Stimulated activated CD4-positive, alpha-beta T cell treated with anti-CD3 and anti-CD28 coated beads, Interleukin-12 subunit alpha, Interleukin-12 subunit beta, amount 100 ng/mL, for 24 hours (primary cell): ENCODE data around the gene MYLIP.

Experiments used
- DNase-seq, 2 experiments: peaks; one replicate each; pipeline ENCODE4 v3.0.0-alpha.2; 2020; ENCODE audit warnings: low read depth in 2 of 2

Gene MYLIP

DNA sequence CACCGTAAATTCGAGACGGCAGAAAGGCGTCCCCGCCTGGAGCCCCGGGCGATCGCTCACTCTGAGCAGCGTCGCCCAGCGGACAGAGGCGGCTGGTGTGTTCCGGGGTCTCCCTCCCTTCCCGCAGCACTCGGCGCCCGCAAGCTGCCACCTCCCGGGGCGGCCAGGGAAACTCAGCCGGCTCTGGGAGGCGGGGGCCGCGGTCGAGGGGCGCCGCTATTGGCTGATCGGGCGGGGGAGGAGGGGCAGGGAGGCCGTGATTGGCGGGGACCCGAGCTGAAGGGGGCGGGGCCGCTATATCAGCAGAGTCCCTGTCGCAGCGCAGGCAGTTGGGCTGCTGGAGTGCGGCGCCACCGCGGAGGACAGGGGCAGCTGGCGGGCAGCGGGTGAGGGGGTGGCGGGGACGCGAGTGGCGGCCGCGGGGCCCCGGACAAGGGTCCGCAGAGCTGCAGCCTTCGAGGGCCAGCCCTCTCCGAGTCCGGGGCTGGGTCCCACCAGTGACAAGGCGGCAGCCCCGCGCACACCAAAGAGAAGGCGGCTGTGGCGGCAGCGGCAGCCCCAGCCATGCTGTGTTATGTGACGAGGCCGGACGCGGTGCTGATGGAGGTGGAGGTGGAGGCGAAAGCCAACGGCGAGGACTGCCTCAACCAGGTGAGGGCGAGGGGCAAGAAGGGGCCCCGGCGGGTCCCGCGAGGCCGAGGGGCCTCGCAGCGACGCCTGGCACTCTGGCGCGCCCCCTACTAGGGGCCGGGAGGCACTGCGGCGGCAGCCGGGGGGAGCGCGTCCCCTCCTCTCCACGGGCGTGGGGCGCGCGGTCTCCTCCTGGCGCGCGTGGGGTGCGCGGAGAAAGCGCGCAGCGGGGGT is at the start of gene MYLIP:
MYLIP (plus strand) TSS at position 328 of the 864 bp plus-strand sequence; CDS start at position 565, 237 bp downstream.
- DNase-seq, result peak; percentile 95 to 96

DNA sequence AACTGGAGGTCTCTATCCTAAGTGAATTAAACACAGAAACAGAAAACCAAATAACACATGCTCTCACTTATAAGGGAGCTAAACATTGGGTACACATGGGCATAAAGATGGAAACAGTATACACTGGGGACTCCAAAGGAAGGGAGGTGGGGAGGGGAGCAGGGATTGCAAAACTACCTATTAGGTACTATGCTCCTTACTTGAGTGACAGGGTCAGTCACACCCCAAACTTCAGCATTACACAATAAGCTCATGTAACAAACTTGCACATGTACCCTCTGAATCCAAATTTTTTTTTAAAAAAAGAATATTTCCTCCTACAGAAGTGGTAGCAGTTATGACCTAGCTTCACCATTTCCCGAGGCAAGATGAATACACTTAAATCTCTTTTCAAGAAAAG is 49.5 kb upstream of the MYLIP start:
- no peak for DNase-seq

DNA sequence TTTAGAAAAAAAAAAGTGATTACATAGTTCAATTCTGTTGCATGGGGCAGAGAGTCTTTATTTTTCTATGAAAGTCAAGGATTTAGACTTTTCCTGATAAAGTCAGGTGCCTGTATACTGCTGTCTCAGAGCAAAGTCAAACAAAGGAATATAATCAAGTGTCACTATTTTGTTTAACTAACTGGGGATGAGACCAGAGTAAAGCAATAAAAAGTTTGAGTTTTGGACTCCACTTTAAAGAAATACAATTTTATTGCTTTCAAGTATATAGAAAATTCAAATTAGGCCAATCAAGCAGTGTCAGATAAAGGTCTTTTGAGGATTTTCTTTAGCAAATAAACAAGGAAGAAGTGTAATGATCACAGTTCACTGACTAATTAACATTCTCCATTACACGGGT is 48.7 kb upstream of the MYLIP start:
- DNase-seq, result no peak

DNA sequence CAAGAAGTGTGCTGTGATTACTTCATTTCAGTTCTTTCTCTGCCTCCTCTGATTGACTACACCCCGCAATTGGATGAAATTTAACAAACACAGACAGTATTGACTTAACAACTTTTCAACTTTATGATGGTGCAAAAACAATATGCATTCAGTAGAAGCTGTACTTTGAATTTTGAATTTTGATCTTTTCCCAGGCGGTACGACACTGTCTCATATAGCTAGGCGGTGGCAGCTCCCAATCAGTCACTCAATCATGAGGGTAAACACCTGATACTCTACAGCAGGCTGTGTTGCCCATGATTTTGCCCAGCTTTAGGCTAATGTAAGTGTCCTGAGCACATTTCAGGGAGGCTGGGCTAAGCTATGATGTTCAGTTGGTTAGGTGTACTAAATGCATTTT is 47.6 kb upstream of the MYLIP start:
- no peak for DNase-seq

DNA sequence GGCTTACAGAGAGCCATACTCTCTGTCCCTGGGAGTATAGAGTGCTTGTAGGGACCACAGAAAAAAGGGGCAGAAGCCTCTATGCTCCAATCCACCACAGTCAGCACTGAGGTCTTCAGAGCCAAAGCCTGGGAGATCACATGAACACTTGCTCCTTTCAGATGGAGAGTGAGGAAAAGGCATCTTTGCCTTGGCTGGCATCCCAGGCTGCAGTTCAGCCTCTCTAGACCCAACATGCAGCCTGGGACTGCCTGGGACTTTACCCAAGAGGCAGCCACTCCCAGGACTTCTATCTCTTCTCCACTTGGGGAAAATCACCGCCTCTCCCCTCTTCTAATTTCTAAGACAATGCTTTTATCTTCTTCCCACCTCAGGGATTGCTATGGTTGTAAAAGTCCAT is 46.5 kb upstream of the MYLIP start:
- no peak for DNase-seq

DNA sequence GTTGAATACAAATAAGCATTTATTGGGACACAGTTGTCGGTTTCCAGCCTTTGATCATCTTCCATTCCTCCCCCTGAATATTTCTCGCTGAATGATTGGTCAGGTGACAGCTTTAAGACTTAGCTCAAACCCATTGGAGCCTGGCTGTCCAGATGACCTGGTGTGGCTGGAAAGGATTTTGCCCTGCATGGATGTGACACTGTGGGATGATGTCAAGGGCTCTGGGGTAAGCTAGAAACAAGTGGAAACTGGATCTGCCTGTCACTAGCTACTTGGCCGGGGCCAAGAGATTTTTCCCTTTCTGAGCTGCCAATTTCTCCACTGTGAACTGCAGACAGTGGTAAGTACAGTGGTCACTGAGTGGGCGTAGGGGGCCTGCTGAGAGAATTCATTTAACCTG is 41.9 kb upstream of the MYLIP start:
- no peak for DNase-seq

DNA sequence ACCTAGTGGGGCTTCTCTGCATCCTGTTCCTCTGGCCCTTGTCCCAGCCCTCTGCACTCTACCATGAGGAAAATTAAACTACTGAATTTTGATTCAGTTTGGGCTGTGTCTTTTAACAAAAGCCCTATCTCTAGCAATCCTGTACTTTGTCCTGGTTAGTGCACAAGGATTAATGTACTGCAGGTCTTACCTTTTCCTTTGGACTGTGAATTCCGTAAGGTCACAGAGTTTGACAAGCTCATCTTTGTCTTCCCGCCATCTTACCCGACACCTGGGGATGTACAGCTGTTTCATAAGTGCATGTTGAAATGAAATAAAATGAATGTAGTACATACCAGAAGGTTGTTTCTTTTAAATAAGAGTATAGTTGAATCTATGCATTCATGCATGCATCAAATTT is 41.5 kb upstream of the MYLIP start:
- no peak for DNase-seq

DNA sequence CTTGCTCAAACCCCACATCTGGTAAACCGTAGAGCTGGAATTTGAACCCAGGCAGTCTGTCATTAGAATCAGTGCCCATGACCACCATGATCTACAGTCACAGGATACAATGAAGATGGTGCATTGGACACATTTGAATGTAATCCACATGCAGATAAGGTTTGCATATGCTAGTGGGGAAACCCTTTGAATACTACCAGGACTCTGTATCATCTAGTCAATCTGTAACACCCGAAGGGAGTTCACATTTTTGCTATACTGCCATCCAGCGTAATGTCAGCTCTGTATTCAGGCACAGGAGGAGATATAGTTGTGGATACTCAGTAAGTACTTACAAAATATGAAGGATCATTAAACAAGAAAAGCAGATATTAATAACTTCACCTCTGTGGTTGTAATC is 40.5 kb upstream of the MYLIP start:
- no peak for DNase-seq

DNA sequence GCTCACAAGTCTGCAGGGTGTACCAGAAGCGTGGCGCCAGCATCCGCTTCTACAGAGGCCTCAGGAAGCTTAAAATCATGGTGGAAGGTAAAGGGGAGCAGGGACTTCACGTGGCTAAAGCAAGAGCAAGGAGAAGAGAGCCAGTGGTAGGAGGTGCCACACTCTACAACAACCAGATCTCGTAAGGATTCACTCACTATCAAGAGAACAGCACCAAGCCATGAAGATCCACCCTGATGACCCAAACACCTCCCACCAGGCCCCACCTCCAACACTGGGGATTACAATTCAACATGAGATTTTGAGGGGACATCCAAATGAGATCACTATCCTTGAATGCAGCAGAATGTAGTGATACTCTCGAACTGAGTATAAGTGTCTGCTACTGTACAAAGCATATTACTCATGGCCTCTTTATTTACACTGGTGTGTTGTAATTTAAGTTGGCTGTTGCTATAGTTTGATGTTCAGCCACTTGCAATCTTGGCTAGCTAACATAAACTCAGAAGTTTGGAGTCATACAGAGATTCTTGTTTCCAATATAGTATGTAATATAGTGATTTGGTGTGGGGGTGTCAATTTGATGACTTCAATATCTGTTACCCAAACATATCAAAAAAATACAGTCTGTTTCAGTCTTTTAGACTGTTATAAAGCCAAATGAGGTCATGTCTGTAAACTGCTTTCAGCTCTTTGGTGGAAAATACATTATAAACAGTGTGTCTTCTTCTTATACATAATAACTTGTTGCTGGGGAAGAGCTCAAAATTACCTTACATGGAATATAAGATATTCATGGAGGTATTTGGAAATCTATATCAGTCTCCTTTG is 39.4 kb upstream of the MYLIP start:
- DNase-seq, result no peak

DNA sequence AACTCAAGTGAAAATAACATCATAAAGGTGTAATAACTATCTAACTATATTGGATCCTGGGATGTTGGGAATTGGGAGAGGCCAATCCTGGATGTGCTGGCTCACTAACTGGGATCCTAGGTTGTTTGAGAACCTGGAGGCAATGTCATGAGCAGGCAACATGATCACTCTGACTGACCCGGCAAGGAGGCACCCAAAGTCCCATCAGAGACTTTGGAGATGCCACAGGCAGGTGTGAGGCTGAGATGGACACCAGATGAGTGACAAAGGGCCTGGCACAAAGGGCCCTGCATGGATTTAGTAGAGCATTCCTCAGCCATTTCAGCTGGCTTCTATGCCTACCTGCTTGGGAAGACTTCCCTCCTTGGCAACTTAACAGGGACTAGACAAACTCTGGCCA is 38.4 kb upstream of the MYLIP start:
- no peak for DNase-seq

DNA sequence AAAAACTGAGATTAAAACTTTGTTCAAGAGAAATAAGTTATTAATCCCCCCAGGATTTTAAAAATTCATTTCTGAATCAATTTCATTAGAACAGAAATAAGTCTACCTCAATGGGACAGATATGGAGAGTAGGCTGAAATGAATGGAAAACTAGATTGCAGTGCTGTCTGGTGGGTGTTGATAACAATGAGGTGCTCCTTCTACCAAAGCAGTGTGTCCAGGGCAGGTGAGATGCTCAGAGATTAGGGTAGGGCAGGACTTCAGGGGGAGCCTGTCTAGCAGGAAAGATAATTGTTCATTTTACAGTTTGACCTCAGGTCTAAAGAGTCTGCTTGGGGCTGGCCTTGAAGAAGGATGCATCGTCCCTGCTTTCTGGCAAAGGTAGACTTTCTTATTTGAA is 38.0 kb upstream of the MYLIP start:
- no peak for DNase-seq

DNA sequence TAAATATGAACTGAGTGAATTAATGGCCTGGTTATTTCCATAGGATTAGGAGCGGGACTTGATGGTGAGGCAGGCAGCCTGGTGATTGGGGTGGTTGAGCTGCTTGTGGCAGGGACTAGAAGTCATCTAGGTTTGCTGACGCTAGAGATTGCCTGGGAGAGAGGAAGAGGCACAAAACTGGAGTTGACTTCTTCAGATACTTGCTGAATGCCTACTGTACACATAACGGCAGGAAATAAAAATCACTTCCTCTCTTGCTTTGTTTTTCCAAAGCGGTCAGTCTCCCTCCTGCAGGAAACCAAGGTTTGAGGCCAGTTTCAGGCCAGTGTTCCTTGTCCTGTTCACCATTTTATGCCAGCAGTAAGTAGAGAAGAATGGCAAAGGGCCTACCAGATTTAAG is 36.7 kb upstream of the MYLIP start:
- DNase-seq, result no peak

DNA sequence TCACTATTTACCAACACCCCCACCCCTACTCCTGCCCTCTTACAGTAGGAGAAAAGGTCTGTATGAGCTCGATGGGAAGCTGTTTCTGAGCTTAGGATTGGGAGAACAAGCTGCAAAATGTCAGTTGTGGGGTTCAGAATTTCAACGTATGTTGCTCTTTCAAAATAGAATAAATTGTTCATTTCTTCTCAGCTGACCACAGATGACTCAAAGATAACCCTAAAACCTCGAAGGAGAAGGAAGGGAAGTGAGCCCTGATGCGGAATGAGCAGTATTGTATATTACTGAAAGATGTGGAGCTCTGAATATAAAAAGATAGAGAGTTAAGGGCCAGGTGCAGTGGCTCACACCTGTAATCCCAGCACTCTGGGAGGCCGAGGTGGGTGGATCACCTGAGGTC is 35.9 kb upstream of the MYLIP start:
- DNase-seq, result no peak

DNA sequence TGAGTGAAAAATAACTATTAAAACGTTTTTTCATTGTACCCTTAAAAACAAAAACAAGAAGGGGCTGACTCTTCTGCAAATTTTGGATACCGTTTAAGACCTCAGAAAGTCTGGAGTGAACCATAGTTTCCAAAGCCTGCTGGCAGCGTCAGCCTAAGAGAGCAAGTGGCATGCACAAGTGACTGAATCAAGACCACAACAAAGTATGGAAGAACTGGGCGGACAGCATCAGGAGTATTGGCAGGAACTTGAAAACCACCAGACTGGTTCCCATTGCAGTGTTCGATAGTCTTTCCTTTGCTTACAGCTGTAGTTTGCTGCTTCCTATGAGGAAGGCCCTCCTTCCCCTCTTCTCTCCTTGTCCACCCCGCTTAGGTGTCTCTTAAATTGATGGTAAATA is 33.7 kb upstream of the MYLIP start:
- no peak for DNase-seq

DNA sequence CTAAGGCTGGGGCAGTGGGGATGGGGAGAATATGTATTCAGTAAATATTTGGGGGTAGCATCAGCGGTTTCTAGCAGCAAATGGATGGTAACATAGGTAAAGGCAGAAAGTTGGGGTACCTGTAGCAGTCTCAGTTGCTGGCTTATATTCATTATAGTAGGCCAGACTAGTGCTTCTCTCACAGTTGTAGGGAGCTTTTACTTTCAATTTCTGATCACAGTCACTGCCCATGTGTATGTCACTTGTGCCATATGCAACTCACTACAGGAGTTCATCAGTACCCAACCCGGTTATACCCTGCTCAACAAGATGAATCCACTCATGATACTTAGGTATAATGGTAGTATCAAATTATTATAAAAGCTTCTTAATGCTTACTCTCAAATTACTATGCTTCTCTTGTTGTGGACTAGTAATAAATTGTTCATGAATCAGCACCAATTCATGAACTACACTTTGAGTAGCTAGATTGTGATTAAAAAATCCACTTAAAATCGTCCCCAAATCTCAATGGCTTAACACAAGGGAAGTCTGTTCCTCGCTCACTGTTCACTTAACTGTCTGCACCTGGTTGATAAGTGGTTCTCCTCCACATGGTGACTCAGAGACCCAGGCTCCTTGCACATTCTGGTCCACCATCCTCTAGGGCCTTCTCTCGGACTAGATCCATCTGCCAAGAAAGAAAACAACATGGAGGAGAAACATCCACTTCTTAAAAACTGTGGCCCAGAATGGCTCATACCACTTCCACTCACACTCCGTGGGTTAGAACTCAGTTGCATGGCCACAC is 31.3 kb upstream of the MYLIP start:
- DNase-seq, result no peak

DNA sequence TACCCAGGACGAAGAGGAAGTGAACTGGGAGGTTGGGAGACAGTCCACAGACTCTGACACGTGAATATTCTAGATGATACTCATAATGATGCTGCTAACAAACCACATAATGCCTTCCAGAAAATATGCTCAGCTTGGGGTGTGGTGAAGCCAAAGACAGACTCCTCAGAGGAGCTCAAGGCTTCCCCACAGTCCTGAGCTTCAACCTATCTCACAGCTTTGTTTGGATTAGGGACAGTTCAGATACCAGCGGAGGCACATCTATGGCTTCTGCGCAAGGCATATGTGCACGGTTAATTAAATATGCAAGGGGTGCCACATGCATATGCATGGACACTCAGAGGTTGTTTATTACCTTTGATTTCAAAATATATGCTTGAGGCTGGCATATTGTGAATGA is 30.7 kb upstream of the MYLIP start:
- DNase-seq, result no peak

DNA sequence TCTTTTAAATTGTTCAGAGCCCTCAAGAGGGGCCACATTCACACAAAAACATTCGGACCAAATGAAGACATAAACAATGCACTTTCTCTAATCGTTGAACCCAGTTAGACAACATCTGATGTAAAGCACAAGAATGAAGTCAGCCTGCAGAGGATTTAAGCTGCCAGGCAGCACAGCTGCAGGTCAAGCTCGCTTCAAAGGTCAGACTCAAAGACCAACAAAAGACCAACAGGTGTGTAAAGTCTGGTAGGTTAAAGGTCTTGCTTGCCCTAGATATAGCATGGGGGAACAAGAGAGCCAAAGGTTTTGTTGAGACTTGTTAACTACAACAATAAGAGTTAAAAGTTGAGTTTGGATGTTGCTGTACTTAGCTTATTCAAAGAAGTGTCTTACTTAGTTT is 26.7 kb upstream of the MYLIP start:
- DNase-seq, result no peak

DNA sequence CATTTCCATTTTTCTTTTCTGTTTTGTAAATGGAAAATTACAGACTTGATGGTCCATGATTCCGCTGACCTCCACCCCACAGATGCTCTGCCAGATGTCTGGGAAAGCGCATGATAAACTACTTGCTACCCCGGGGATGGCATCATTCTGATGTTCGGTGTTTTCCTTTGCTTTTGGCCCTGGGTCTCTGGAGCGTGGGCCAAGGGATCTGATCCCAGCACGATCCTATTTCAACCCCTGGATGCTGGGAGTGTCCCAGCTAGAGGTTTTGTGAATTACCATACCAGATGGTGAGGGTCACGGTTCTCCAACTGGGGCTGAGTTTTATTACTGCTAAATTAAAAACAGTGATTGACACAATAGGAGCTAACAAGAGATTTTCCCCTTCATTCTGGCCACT is 25.2 kb upstream of the MYLIP start:
- DNase-seq, result no peak

DNA sequence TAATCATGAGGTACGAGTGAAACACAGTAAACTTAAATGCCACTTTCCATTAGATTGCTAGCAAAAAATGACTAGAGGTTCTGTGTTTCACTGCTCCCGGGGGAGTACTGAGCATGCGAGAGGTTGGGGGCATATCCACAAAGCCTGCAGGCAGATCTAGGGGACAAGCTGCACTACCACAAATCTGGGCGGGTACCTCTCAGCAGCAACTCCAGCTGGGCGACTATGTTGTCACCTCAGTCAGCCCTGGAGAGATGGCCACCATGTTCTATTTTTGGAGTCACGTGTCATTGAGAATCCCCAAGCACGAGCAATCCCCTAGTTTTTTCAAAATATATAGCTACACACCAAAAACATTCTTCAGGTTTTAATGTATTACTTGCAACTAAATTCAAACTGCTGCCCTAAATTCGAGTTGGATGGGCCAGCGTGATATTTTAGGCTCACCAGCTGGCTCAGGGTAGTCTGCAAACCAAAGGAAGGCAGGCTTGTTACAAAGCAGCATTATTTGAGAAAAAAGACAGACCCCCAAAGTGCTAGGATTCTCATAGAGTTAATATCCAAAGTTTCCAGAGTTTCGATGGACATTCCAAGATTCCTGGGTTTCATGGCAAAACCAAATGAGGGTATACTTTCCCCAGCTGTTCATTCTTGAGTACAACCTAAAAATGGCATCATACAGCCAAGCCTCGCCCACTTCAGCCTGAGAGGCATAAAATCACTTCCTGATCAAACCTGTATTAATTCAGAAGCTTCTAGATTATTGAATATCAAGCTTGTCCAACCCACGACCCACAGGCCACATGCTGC is 24.1 kb upstream of the MYLIP start:
- DNase-seq, result no peak

DNA sequence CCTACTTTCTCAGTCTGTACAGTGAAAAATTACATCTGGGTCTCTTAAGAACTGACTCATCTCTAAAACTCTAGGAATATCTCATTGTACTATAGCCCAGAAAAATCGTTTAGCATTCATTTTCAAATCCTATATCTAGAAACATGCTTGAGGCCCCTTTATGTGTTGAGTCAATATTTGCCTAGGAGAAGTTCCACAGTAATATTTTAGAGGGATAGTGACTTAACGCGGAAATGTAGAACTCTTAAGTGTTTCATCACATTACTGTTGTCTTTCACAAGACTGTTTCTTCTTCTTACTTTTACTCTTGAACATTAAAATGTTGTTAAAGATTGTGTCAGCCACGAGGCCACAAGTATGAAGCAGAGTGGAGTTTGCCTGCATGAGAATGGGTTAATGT is 23.0 kb upstream of the MYLIP start:
- DNase-seq, result no peak

DNA sequence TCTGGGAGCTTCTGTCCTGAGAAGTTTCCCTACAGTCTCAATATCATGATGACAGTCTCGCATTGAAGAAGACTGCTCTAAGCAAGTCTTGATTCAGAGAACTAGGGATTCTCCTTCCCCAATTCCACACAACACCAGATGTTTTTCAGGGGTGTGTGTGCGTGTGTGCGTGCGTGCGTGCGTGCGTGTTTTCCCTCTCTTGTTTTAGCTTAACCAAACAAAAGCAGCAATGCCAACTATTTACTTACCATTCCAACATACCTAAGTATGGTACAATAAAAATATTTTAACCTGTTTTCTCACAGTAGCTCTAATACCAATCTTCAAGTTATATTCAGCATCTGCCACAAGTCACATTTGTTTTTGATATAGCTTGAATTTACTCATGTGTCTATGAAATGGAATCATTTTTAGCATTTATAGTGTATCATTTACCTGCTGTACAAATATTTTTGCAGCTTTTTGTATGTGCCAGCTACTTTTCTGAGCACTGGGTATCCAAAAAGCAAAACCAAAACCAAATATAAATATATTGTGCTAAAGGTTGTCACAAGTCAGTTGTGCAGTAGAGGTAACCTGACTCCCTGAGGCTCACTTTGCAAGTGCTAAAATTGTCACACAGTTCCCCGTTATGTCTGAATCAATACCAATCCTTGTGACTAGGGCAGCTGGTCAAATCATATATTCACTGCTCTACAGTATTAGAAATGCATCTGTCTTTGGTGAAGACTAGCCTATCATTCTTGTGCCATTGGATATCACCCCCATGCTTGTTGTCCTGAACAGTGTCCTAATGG is 21.7 kb upstream of the MYLIP start:
- no peak for DNase-seq
